ENCODE measurements around the gene FAM98A. TPM values are rescaled to one million over a fixed set of nuclear protein-coding genes. Genes with fewer than 3 reads are reported as not detected.

FAM98A gene
- total RNA-seq, 1 experiment from 2014 or later = 15.3 TPM

DNA sequence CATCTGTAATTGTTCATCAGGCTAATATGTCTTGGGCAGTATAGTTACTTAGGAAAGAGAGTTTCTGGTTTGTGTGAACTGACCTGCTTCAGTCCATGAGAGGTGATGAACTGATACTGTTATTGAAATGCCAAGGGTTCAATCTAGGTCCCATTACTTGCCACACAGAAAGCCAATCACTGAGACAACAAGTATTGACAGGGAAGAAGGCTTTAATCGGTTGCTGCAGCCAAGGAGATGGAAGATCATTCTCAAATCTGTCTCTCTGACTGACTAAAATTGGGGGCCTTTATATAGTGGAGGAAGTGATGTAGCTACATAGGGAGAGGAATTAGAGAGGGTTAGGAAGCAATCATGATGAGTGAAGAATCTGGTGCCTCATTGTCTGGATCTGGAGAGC is 19.9 kb upstream of the FAM98A start:
- H3K27me3 ChIP-seq (ENCODE audit: low read length) = no peaks in the 10 kb centered on the region
- no peak overlapping the region for H3K9ac ChIP-seq (ENCODE audit: low read length)
- H3K4me2 ChIP-seq (ENCODE audit: low read depth, low read length, poor library complexity, severe bottlenecking) = no peak overlapping the region
- no peak overlapping the region for H2AFZ ChIP-seq (ENCODE audit: low read length)
- H3K9me2 ChIP-seq (replicated peaks; ENCODE audit: insufficient read depth, low read length) = no peaks in the 10 kb centered on the region
- no peaks in the 10 kb centered on the region for H3K79me2 ChIP-seq (ENCODE audit: low read length)
- H4K20me1 ChIP-seq (ENCODE audit: insufficient read depth, low read depth, low read length) = no peaks in the 10 kb centered on the region
- no peak overlapping the region for H3K4me3 ChIP-seq (ENCODE audit: low read length)
- H3K4me1 ChIP-seq (ENCODE audit: low read length) = no peaks in the 10 kb centered on the region
- H3K27ac ChIP-seq (ENCODE audit: low read length) = no peak overlapping the region
- DNase-seq = no peak
- no peaks in the 10 kb centered on the region for H3K9me3 ChIP-seq (ENCODE audit: low read length)
- H3K36me3 ChIP-seq (ENCODE audit: insufficient read depth, low read length) = no peaks in the 10 kb centered on the region

DNA sequence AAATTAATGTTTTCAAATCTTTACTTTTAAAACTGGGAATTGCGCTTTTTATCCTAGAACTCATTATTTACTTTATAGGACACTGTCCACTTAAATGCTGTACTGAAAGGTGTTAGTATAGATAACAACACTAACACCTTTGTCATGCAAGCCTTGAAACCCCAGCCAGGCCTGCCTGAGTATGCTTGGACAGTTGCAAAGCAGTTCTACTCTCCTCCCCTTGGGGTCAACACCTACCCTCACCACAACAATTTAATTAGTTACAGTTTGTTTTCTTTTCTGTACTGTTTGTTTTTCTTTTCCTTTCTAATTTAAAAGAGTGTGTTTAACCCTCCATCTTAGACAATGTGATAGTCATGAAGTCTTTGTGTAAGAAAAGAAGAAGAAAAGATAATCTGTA is 18.9 kb upstream of the FAM98A start:
- DNase-seq = no peak
- no peaks in the 10 kb centered on the region for H3K4me1 ChIP-seq (ENCODE audit: low read length)
- no peaks in the 10 kb centered on the region for H4K20me1 ChIP-seq (ENCODE audit: insufficient read depth, low read depth, low read length)
- no peak overlapping the region for H3K4me2 ChIP-seq (ENCODE audit: low read depth, low read length, poor library complexity, severe bottlenecking)
- H3K9me2 ChIP-seq (replicated peaks; ENCODE audit: insufficient read depth, low read length) = no peaks in the 10 kb centered on the region
- H3K9me3 ChIP-seq (ENCODE audit: low read length) = no peaks in the 10 kb centered on the region
- H3K27me3 ChIP-seq (ENCODE audit: low read length) = no peaks in the 10 kb centered on the region
- H3K27ac ChIP-seq (ENCODE audit: low read length) = no peak overlapping the region
- no peak overlapping the region for H2AFZ ChIP-seq (ENCODE audit: low read length)
- no peaks in the 10 kb centered on the region for H3K36me3 ChIP-seq (ENCODE audit: insufficient read depth, low read length)
- H3K79me2 ChIP-seq (ENCODE audit: low read length) = no peaks in the 10 kb centered on the region
- no peak overlapping the region for H3K9ac ChIP-seq (ENCODE audit: low read length)
- no peak overlapping the region for H3K4me3 ChIP-seq (ENCODE audit: low read length)

DNA sequence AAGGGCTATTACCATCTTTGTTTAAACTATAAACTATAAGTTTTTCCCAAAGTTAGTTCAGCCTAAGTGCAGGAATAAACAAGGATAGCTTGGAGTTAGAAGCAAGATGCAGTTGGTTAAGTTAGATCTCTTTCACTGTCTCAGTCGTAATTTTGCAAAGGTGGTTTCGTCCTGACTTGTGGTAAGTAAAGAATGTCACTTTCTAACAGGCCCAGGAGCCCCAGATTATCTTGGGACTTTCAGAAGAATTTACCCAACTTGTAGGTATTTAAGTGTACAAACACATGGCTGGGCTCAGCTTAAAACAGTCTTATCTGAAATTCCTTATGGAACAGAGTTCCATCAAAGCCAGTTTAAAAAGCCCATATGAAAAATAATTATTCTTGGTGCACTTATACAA is 18.3 kb upstream of the FAM98A start:
- no peak overlapping the region for H3K9ac ChIP-seq (ENCODE audit: low read length)
- H3K27me3 ChIP-seq (ENCODE audit: low read length) = no peaks in the 10 kb centered on the region
- no peak overlapping the region for H3K27ac ChIP-seq (ENCODE audit: low read length)
- no peaks in the 10 kb centered on the region for H4K20me1 ChIP-seq (ENCODE audit: insufficient read depth, low read depth, low read length)
- no peaks in the 10 kb centered on the region for H3K4me1 ChIP-seq (ENCODE audit: low read length)
- no peaks in the 10 kb centered on the region for H3K36me3 ChIP-seq (ENCODE audit: insufficient read depth, low read length)
- no peak for DNase-seq
- no peak overlapping the region for H3K4me2 ChIP-seq (ENCODE audit: low read depth, low read length, poor library complexity, severe bottlenecking)
- no peak overlapping the region for H2AFZ ChIP-seq (ENCODE audit: low read length)
- H3K9me2 ChIP-seq (replicated peaks; ENCODE audit: insufficient read depth, low read length) = no peaks in the 10 kb centered on the region
- no peaks in the 10 kb centered on the region for H3K9me3 ChIP-seq (ENCODE audit: low read length)
- H3K4me3 ChIP-seq (ENCODE audit: low read length) = no peak overlapping the region
- H3K79me2 ChIP-seq (ENCODE audit: low read length) = no peaks in the 10 kb centered on the region

DNA sequence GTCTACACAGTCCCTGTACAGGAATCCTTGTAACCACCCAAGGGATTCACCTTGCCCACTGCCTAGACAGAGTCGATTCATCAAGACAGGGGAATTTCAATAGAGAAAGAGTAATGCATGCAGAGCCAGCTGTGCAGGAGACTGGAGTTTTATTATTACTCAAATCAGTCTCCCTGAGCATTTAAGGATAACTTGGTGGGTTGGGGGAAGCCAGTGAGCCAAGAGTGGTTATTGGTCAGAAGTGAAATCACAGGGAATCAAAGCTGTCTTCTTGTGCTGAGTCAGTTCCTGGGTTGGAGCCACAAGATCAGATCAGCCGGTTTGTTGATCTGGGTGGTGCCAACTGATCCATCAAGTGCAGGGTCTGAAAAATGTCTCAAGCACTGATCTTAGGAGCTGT is 17.8 kb upstream of the FAM98A start:
- Histone ChIP-seq H3K27ac (ENCODE audit: low read length) (no peak overlapping the region), H2AFZ (ENCODE audit: low read length) (no peak overlapping the region), H3K9ac (ENCODE audit: low read length) (no peak overlapping the region), H3K4me3 (ENCODE audit: low read length) (no peak overlapping the region), H3K9me3 (ENCODE audit: low read length) (no peaks in the 10 kb centered on the region), H3K27me3 (ENCODE audit: low read length) (no peaks in the 10 kb centered on the region), H3K4me1 (ENCODE audit: low read length) (no peaks in the 10 kb centered on the region), H4K20me1 (ENCODE audit: insufficient read depth, low read depth, low read length) (no peaks in the 10 kb centered on the region), H3K79me2 (ENCODE audit: low read length) (no peaks in the 10 kb centered on the region), H3K36me3 (ENCODE audit: insufficient read depth, low read length) (no peaks in the 10 kb centered on the region), H3K4me2 (ENCODE audit: low read depth, low read length, poor library complexity, severe bottlenecking) (no peak overlapping the region), H3K9me2 (replicated peaks; ENCODE audit: insufficient read depth, low read length) (no peaks in the 10 kb centered on the region)
- DNase-seq = no peak

DNA sequence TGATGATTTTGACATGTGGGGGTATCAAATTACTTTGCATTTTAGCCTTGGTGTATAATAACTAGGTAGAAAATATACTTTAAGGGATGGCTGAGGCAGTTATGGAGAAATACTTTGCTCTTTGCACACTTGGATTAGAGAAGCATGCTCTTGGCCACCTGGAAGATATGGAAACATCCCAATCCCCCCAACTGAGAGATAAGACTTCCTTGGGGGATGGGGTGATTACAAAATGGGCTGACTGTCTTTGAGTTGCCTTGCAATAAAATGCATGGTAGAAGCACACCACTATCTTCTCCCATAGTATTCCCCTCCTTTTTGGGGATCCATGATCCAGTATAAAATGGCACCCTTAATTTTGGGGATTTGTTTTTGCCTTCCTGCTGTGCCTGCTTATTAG is 15.1 kb upstream of the FAM98A start:
- Histone ChIP-seq H3K4me1 (ENCODE audit: low read length) (no peaks in the 10 kb centered on the region), H3K9me2 (replicated peaks; ENCODE audit: insufficient read depth, low read length) (no peaks in the 10 kb centered on the region), H3K4me2 (ENCODE audit: low read depth, low read length, poor library complexity, severe bottlenecking) (no peak overlapping the region), H2AFZ (ENCODE audit: low read length) (no peak overlapping the region), H3K79me2 (ENCODE audit: low read length) (no peaks in the 10 kb centered on the region), H4K20me1 (ENCODE audit: insufficient read depth, low read depth, low read length) (no peaks in the 10 kb centered on the region), H3K36me3 (ENCODE audit: insufficient read depth, low read length) (no peaks in the 10 kb centered on the region), H3K9ac (ENCODE audit: low read length) (no peak overlapping the region), H3K9me3 (ENCODE audit: low read length) (no peaks in the 10 kb centered on the region), H3K4me3 (ENCODE audit: low read length) (no peak overlapping the region), H3K27ac (ENCODE audit: low read length) (no peak overlapping the region), H3K27me3 (ENCODE audit: low read length) (no peaks in the 10 kb centered on the region)
- DNase-seq = no peak

DNA sequence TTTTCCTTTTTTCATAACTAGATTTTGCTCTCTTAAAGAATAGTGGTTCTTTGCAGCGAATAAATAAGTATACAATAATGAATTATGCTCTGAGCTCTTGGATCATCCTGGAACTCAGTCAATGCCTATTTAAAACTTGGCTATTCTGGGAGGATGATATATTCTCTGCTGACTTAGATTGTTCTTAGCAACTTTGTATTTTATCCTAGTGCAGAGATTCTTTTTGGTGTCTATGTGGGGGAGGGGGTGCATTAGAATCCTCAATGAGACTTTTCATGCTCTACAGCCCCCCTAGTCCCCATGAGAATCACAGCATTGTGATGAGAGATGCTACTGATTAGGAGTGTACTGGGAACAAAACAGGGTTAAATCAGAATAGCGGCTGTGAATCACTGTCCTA is 8.8 kb upstream of the FAM98A start:
- Histone ChIP-seq H2AFZ (ENCODE audit: low read length) (no peak overlapping the region), H3K27me3 (ENCODE audit: low read length) (no peaks in the 10 kb centered on the region), H3K27ac (ENCODE audit: low read length) (no peak overlapping the region), H3K9ac (ENCODE audit: low read length) (no peak overlapping the region), H3K36me3 (ENCODE audit: insufficient read depth, low read length) (no peaks in the 10 kb centered on the region), H3K4me3 (ENCODE audit: low read length) (no peak overlapping the region), H3K9me3 (ENCODE audit: low read length) (no peaks in the 10 kb centered on the region), H4K20me1 (ENCODE audit: insufficient read depth, low read depth, low read length) (no peaks in the 10 kb centered on the region), H3K79me2 (ENCODE audit: low read length) (no peaks in the 10 kb centered on the region), H3K4me2 (ENCODE audit: low read depth, low read length, poor library complexity, severe bottlenecking) (no peak overlapping the region), H3K9me2 (replicated peaks; ENCODE audit: insufficient read depth, low read length) (no peaks in the 10 kb centered on the region), H3K4me1 (ENCODE audit: low read length) (no peaks in the 10 kb centered on the region)
- no peak for DNase-seq

DNA sequence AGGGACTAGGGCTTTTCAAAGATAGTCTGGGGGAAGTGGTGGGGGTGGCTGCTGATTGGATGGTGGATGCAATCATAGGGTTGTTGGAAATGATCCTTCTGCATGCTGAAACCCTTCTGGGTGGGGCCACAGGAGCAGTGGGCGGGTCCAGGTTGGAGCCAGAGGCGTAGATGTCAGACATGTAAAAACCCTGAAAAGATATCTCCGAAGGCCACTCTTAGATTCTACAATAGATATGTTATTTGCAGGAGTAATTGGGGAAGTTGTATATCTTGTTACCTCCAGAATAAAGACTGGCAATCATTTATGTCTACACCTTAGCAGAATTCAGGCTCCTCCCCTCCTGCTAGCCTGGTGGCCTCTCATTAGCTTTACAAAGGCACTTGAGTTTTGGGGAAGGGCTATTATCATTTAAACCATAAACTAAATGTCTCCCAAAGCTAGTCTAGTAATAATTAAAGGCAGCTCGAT is 8.2 kb upstream of the FAM98A start:
- Histone ChIP-seq H3K9me3 (ENCODE audit: low read length) (no peaks in the 10 kb centered on the region), H4K20me1 (ENCODE audit: insufficient read depth, low read depth, low read length) (no peaks in the 10 kb centered on the region), H2AFZ (ENCODE audit: low read length) (no peak overlapping the region), H3K27ac (ENCODE audit: low read length) (no peak overlapping the region), H3K4me3 (ENCODE audit: low read length) (no peak overlapping the region), H3K27me3 (ENCODE audit: low read length) (no peaks in the 10 kb centered on the region), H3K36me3 (ENCODE audit: insufficient read depth, low read length) (no peaks in the 10 kb centered on the region), H3K79me2 (ENCODE audit: low read length) (no peaks in the 10 kb centered on the region), H3K9me2 (replicated peaks; ENCODE audit: insufficient read depth, low read length) (no peaks in the 10 kb centered on the region), H3K4me2 (ENCODE audit: low read depth, low read length, poor library complexity, severe bottlenecking) (no peak overlapping the region), H3K4me1 (ENCODE audit: low read length) (no peaks in the 10 kb centered on the region), H3K9ac (ENCODE audit: low read length) (no peak overlapping the region)
- no peak for DNase-seq

DNA sequence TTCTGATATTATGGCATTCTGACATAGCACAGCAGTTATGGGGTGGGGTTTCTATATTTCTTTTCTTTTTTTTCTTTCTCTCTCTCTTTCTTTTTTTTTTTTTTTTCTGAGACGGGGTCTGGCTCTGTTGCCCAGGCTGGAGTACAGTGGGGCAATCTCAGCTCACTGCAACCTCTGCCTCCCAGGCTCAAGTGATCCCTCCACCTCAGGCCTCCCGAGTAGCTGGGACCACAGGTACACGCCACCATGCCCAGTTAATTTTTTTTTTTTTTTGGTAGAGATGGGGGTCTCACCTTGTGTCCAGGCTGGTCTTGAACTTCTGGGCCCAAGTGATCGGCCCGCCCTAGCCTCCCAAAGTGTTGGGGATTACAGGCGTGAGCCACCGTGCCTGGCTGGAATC is 7.5 kb upstream of the FAM98A start:
- no peak overlapping the region for H3K9ac ChIP-seq (ENCODE audit: low read length)
- DNase-seq = no peak
- H3K9me2 ChIP-seq (replicated peaks; ENCODE audit: insufficient read depth, low read length) = no peaks in the 10 kb centered on the region
- no peaks in the 10 kb centered on the region for H3K79me2 ChIP-seq (ENCODE audit: low read length)
- no peaks in the 10 kb centered on the region for H3K9me3 ChIP-seq (ENCODE audit: low read length)
- no peak overlapping the region for H2AFZ ChIP-seq (ENCODE audit: low read length)
- no peak overlapping the region for H3K27ac ChIP-seq (ENCODE audit: low read length)
- no peaks in the 10 kb centered on the region for H3K4me1 ChIP-seq (ENCODE audit: low read length)
- no peaks in the 10 kb centered on the region for H4K20me1 ChIP-seq (ENCODE audit: insufficient read depth, low read depth, low read length)
- H3K36me3 ChIP-seq (ENCODE audit: insufficient read depth, low read length) = no peaks in the 10 kb centered on the region
- no peaks in the 10 kb centered on the region for H3K27me3 ChIP-seq (ENCODE audit: low read length)
- H3K4me3 ChIP-seq (ENCODE audit: low read length) = no peak overlapping the region
- no peak overlapping the region for H3K4me2 ChIP-seq (ENCODE audit: low read depth, low read length, poor library complexity, severe bottlenecking)

DNA sequence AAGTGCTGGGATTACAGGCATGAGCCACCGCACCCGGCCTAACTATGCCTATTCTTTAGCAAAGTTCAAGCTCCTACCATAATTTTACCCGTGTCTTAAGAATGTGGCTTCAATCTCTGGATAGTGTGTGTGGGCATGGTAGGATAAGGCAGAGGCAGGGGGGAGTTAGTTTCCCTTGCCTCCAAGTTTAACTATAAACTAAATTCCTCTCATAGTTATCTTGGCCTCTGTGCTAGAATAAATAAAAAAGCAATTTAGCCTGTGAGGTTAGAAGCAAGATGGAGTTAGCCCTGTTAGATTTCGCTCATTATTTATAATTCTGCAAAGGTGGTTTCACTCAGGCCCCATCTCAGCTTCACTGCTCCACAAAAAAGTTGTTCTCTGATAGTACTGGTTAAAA is 7.0 kb upstream of the FAM98A start:
- Histone ChIP-seq H3K36me3 (ENCODE audit: insufficient read depth, low read length) (no peaks in the 10 kb centered on the region), H3K79me2 (ENCODE audit: low read length) (no peaks in the 10 kb centered on the region), H2AFZ (ENCODE audit: low read length) (no peak overlapping the region), H3K4me3 (ENCODE audit: low read length) (no peak overlapping the region), H3K27me3 (ENCODE audit: low read length) (no peaks in the 10 kb centered on the region), H3K9me3 (ENCODE audit: low read length) (no peaks in the 10 kb centered on the region), H3K9ac (ENCODE audit: low read length) (no peak overlapping the region), H3K4me2 (ENCODE audit: low read depth, low read length, poor library complexity, severe bottlenecking) (no peak overlapping the region), H3K4me1 (ENCODE audit: low read length) (no peaks in the 10 kb centered on the region), H4K20me1 (ENCODE audit: insufficient read depth, low read depth, low read length) (no peaks in the 10 kb centered on the region), H3K27ac (ENCODE audit: low read length) (no peak overlapping the region), H3K9me2 (replicated peaks; ENCODE audit: insufficient read depth, low read length) (no peaks in the 10 kb centered on the region)
- DNase-seq = no peak

Measured in Karpas-422 (cell line).